Amniotic epithelial cell (primary cell): Measurements from ENCODE around the gene MSH2.
"Not testable (repeated sequence)": the region's sequence is repeated elsewhere in the genome, so short reads cannot be mapped to it uniquely, and the experiment has no call there.

ENCODE experiments used
- DNase-seq: peaks from one replicate; pipeline ENCODE4 v3.0.0-alpha.2; 2010; ENCODE audit warnings: low read depth

Gene MSH2

DNA sequence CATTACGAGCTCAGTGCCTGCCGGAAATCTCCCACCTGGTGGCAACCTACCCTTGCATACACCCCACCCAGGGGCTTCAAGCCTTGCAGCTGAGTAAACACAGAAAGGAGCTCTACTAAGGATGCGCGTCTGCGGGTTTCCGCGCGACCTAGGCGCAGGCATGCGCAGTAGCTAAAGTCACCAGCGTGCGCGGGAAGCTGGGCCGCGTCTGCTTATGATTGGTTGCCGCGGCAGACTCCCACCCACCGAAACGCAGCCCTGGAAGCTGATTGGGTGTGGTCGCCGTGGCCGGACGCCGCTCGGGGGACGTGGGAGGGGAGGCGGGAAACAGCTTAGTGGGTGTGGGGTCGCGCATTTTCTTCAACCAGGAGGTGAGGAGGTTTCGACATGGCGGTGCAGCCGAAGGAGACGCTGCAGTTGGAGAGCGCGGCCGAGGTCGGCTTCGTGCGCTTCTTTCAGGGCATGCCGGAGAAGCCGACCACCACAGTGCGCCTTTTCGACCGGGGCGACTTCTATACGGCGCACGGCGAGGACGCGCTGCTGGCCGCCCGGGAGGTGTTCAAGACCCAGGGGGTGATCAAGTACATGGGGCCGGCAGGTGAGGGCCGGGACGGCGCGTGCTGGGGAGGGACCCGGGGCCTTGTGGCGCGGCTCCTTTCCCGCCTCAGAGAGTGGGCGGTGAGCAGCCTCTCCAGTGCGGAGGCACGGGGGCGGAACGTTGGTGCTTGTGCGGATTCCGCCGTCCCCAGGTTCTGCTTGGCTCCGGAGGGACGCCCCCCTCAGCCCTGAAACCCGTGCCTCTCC, at the start of gene MSH2:
MSH2 (plus strand) TSS at position 352 of the 804 bp plus-strand sequence; CDS start at position 388, 36 bp downstream.
- peak; percentile 86 for DNase-seq

DNA sequence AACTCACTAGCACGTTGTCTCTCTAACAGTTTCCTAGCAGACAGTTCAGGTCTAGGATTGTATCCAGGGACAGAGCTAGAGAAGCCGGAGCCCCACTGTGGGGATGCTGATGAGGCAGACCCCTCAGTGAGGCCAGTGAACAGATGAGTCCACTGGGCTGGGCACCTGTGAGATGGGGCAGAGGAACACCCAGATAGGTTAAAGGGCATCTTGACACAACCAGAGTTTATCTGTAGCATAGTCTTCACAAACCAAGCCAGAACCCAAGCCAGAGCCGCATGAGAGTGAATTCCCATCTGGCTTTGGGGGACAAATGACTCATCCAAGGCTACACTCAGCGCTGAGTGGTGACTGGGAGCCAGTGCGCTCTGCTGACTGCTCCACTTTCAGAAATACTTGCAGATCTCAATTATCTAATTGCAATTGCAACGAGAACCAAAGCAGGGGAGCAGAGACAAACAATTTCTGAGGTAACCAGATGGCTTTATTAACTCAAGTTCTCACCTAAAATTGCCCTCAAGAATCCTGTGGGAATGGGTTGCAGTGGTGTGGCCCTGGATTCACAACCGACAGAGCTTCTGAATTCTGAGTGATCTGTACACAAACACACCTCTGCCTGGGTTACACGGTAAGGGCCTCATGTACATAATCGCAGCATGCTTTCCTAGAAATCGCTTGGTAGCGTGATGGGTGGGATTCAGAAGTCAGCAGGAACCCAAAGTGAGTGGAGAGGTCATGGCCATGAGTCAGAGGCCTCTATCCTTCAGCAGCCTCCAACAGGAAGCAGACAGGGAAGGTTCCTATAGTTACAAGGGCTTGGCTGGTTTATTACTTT, 48.7 kb upstream of the MSH2 start:
- peak; percentile 27 for DNase-seq

DNA sequence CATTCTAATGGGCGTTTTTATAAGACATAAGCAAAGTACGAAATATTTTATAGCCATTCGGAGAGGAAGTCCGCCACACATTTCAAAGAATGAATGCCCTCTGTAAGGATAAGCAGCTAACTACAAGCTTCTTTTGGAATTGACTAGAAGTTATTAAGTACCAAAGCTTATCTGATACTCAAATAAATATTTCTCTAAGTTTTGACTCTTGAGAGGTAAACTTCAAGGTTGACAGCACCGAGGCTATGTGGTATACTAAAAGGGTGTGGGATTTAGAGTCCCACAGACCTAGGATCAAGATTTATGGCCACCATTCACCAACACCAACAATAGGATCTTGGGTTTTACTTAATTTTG, 48.1 kb upstream of the MSH2 start:
- no peak for DNase-seq

DNA sequence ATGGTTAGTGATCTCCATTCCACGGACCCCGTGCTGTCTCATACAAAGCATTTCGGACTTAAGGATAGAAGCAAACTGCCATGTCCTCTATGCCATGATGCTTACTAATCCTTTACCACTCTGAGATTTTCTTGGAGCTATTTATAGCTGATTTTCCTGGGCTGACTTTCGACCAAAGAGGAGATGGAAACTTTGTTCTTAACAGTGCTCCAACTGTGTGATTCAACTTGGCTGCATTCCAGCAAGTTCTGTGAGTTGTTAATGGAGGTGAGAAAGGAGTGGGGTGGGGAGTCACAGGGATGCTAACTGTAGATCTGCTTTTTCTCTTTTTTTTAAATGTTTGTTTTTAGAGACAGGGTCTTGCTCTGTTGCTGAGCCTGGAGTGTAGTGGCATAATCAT, 45.5 kb upstream of the MSH2 start:
- peak; percentile 72 for DNase-seq

DNA sequence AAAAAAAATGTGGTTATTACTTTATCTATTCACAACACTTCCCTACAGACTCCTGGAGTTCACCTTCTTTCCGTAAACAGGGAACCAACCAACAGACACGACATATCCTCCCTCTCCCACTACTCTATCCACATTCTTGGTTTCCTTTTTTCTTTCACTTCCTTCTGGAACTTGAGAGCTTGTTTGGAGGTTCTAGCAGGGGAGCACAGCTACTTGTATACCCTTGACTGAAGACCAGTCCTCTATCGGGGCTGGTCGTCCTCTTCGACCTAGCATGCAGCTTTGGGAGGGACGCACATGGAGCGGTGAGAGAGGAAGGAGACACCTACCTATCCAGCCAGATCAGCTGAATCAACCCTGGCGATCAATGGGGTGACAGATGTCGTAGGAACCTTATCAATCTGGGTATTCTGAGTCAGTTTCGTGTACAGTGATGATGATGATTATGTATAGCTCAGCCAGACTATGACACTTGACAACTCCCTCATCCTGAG, 43.5 kb upstream of the MSH2 start:
- no peak for DNase-seq

DNA sequence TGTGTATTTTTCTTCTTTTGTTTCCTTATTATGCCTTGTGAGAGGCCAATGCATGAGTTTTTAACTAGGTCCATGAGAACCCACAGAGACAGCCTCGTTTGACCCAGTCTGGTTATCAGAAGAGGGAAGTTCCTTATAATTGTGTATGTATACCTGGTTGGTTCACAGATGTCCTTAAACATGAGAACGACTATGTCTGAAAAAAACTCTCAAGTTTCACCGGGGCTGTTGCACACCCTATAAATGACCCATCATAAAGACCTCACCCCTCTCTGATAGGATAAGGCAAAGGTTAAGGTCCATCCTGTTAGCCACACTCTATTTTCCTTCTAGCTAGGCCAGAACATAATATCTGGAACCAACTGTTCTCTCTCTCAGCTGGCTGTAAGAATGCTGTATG, 42.7 kb upstream of the MSH2 start:
- no peak for DNase-seq

DNA sequence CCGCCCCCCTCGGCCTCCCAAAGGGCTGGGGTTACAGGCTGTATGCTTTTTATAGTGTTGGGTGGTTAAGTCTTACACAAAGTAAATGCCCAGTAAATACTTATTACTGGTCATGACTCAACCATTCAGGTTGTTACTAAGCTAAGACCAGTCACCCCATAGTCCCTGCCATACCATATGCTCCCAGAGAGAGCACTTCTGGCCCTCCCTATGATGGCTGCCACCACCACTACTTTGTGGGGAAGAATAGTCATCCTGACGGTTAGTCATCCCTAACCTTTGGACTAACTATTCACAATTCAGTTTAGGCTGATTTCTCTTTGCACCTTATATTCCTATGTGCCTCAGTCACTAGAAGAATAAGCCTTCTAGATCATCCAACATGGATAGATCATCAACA, 42.0 kb upstream of the MSH2 start:
- DNase-seq: peak; percentile 32

DNA sequence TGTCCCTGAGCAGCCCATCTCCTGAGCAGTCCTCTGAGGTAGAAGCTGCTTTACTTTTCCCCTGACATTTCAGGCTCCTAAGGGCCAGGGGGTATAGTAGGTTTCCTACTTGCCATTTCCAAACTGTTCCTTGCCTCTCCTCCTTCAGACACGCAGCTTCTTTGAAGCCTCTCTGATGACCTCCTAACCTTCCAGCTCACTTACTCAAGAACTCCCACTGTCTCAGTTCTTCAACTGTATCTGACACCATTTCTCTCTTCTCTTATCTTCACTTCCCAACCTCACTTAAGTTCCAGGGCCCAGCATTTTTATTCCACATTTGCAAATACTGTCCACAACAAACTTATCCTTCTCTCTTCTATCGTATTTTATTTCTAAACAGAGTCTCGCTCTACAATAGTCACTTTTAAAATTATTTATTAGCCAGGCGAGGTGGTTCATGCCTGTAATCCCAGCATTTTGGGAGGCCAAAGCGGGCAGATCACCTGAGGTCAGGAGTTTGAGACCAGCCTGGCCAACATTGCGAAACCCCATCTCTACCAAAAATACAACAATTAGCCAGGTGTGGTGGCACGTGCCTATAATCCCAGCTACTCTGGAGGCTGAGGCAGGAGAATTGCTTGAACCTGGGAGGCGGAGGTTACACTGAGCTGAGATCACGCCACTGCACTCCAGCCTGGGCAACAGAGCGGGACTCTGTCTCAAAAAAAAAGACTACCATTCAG, 41.3 kb upstream of the MSH2 start:
- not testable (repeated sequence) for DNase-seq

DNA sequence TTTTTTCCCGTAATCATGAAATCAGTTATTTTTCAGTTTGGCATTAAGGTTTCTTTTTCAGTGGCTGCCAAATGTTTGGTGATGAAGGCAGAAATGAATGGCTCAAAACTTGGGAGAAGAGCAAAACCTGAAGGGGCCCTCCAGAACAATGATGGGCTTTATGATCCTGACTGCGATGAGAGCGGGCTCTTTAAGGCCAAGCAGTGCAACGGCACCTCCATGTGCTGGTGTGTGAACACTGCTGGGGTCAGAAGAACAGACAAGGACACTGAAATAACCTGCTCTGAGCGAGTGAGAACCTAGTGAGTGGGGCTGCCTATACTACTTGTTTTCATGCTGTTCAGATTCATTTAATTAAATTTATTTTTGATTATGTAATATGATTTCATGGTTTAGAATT, 29.2 kb upstream of the MSH2 start:
- no peak for DNase-seq

DNA sequence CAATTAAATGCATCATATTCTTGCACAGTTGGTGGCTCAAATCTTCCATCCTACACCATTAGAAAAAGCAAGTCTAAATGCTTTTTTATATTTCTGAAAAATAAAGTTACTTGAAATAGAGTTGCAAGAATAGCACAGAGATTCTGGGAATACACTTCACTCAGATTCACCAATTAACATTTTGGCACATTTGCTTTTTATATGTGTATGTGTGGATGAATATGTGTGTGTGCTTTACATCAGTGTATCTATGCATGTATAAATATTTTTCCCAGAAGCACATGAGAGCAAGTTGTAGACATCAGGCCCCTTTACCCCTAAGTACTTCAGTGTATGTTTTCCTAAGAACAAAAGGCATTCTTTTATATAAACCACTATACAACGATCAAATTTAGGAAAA, 27.6 kb upstream of the MSH2 start:
- no peak for DNase-seq

DNA sequence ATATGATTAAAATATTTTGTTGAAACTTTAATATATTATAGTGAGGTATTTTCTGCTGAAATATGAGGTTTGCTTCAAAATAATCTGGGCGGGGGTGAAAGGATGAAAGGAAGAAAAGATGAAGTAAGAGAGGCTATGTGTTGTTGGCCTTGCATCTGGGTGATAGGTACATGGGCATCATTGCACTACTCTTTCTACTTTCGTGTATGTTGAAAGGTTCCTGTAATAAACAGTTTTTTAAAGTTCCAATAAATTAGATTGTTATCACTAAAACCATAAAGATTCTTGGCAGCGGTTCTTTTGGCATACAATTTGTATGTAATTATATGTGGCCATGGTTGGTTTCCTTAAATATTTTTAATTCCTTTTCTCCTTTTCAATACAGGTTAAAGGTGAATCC, 23.6 kb upstream of the MSH2 start:
- no peak for DNase-seq

DNA sequence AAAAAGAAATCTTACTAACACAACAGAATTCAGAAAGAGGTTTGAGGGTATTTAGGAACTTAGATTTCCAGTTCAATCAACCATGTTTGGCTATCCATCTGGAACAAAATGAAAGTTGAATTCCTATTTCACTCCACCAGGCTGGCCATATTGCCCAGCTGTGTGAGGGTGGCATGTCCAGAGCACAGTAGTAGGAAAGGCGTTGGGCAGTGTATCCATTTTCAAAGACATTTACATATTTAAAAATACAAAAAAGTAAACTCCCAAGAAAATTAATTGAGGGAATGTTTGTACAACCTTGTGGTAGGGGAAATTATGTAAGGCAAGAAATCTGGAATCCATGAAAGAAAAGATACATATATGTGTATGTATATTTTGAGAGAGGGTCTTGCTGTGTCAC, 21.5 kb upstream of the MSH2 start:
- DNase-seq: no peak

DNA sequence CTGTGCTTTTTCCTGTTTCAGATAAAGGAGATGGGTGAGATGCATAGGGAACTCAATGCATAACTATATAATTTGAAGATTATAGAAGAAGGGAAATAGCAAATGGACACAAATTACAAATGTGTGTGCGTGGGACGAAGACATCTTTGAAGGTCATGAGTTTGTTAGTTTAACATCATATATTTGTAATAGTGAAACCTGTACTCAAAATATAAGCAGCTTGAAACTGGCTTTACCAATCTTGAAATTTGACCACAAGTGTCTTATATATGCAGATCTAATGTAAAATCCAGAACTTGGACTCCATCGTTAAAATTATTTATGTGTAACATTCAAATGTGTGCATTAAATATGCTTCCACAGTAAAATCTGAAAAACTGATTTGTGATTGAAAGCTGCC, 16.4 kb upstream of the MSH2 start:
- no peak for DNase-seq

DNA sequence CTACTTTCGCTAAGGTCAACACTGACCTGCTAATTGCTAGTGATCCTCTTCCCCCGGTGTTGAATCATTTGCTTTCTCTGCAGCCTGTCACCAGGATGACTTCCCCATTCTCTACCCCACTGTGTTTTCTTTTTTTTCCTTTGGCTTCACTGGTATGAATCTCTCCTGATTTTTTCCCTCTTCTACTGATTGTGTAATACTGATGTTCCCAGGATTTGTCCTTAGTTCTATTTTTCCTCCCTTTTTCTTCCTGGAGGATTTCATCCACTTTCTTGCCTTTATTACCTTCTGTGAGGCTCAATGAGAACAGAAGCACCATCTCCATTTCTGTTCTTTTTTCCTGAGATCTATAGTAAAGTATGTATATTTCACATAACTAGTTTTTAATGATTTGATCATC, 14.1 kb upstream of the MSH2 start:
- no peak for DNase-seq

DNA sequence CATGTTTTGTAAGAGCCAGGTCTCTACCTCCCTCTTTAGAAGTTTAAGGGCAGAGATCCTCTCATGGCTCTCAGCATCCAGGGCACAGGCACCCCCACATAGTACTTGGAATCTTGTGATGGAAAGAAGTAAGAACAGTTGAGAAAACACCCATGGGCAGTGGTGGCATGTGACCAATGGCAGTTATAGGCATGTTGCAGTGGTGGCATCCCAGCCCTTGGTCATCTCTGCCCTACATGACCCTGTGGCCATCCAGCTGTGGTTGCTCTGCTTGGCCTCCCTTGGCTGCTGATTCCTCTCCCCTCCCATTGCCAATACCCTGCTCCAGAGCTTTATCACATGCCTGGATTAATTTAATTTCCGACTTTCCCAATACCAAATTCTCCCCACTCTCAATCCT, 13.3 kb upstream of the MSH2 start:
- no peak for DNase-seq

DNA sequence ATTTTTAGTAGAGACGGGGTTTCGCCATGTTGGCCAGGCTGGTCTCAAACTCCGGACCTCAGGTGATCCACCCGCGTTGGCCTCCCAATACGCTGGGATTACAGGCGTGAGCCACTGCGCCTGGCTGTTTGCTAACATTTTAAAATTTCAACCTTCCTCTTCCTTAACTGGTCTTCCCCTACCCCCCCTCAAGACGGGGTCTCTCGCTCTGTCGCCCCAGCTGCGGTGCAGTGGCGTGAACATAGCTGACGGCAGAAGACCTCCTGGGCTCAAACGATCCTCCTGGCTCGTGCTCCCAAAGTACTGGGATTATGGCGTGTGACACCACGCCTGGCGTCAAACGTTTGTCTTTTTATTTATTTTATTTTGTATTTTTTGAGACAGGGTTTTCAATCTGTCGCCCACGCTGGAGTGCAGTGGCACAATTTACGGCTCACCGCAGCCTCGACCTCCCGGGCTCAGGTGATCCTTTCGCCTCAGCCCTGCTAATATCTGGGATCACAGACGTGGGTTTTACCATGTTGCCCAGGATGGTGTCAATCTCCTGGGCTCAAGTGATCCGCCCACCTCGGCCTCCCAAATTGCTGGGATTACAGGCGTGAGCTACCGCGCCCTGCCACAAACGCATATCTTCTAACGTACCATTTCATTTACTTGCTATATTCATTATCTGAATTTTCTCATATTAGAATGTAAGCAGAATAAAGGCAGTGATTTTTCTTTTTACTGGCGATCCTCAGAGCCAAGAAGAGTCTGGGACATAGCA, 984 bp upstream of the MSH2 start:
- DNase-seq: no peak

DNA sequence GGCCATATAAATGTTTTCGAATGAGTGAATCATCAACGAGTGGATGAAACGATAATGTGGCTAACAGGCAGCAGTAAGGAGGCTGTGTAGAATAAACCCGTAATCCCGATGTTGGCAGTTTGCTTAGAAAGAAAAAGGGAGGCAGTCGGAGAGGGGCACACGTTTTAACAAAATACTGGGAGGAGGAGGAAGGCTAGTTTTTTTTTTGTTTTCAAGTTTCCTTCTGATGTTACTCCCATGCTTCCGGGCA, 476 bp upstream of the MSH2 start:
- peak; percentile 41 for DNase-seq

DNA sequence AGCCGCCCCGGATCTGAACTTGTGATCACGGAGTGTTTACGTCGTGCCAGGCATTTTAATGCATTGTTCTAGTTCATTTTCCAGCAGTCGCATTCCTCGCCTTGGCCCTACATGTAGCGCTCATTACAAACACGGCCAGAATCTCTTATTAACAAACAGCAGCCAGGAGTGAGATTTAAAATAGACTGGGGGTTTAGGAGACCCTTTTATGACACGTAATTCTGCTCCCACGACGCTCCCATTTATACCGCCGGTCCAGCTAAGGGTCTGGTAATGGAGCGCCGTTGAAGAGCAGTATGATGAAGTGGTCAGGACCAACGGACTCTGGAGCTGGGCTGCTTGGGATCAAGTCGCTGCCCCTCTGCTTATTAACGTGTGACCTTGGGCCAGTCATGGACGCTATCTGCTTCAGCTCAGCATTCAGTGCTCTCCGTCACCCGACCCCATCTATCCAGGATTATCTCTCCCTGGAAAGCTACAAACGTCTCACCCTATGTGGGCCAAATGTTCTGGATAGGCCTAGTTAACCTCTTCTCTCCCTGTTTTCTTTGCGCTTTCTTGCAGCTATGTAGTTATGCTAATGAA, 745 bp downstream of the MSH2 start:
- DNase-seq: peak; percentile 46

DNA sequence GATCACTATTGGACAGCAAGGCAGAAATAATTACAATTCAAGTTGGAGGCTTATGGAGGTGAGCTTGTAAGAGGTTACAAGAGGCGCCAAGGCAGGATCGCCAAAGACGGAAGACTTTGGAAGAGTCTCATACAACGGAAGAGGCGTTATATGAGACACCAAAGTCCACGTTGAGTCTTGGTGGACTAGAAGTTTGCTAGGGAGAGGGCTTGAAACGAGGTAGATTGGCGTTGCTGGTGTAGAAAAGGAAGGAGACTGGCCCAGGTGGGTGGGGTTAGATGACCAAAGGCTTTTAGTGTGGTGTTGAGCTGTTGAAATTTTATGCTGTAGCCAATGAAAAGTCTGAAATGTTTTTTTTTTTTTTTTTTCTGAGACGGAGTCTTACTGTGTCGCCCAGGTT, 1.4 kb downstream of the MSH2 start:
- no peak for DNase-seq

DNA sequence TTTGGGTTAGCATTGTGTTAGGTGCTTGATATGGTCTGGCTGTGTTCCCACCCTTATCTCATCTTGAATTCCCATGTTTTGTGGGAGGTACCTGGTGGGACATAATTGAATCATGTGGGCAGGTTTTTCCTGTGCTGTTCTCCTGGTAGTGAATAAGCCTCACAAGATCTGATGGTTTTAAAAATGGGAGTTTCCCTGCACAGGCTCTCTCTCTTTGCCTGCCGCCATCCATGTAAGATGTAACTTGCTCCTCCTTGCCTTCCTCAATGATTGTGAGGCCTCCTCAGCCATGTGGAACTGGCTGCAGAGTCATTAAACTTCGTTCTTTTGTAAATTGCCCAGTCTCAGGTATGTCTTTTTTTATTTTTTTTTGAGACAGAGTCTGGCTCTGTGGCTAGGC, 2.8 kb downstream of the MSH2 start:
- peak; percentile 16 for DNase-seq

DNA sequence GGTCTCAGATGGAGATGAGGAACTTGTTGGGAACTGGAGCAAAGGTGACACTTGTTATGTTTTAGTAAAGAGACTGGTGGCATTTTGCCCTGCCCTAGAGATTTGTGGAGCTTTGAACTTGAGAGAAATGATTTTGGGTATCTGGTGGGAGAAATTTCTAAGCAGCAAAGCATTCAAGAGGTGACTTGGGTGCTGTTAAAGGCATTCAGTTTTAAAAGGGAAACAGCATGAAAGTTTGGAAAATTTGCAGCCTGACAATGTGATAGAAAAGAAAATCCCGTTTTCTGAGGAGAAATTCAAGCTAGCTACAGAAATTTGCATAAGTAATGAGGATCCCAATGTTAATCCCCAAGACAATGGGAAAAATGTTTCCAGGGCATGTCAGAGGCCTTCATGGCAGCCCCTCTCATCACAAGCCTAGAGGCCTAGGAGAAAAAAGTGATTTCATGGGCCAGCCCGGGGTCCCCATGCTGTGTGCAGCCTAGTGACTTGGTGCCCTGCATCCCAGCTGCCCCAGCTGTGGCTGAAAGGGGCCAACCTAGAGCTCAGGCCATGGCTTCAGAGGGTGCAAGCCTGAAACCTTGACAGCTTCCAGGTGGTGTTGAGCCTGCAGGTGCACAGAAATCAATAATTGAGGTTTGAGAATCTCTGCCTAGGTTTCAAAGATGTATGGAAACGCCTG, 3.8 kb downstream of the MSH2 start:
- DNase-seq: not testable (repeated sequence)
